ENCODE measurements around the gene RER1.
"Not testable (repeated sequence)": the region's sequence is repeated elsewhere in the genome, so short reads cannot be mapped to it uniquely, and the experiment has no call there.

The RER1 gene

DNA sequence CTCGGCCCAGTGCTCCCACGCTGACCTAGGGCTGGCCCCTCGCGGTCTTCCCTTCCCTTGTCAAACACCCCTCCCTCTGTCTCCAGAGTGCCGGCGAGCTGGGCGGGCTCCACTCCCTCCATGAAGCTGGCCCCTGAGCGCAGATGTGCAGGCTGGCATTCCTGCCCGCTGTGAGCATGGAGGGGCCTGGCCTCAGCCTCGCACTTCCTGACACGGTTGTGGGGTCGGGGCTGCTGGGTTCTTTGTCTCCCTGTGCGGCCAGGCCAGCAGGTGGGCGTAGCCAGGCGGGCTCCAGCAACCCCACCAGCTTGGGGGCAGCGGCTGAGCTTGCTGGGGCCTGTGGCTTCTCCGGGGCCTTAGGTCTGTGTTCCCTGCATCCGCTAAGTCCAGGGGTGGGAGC is 34.9 kb downstream of the RER1 start:
- DNase-seq (ENCODE audit: low read depth in 2 of 2, low spot score in 1 of 2): no peak

DNA sequence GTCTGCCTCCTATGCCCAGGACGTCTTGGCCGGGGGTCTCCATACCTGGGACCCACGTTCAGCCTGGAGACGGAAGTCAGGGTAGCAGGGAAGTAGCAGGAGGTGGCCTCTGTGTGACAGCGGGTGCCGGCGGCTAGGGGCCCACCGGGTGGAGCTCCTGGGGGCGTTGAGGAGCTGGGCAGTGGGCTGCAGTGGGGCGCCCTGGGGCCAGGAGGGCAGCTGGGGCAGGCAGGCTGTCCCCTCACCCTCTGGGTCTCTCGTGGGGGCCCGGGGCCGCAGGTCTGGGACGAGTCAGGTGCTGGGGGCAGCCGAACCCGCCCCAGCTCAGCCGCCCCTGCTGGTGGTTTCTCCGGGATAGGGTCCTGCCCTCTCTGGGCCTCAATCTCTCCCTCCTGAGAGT is 35.4 kb downstream of the RER1 start:
- no peak for DNase-seq (ENCODE audit: low read depth in 2 of 2, low spot score in 1 of 2)

DNA sequence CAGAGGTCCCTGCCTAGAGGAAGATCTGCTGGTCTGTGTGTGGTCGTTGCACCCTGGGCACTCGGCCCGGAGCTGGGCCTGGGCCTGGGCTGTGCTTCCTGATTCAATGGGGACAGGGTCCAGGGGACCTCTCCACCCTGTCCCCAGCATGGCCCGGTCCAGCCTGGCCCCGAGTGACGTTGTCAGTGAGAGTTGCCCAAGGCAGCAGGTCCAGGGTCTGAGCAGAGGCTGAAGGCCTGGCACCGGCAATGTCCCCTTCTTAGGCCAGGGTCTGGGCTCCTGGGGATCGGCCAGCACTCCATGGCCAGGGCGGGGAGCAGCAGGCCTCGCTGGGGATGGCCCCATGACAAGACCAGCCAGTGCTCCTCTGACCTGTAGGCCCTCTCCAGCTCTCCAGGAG is 36.3 kb downstream of the RER1 start:
- DNase-seq (ENCODE audit: low read depth in 2 of 2, low spot score in 1 of 2): no peak

DNA sequence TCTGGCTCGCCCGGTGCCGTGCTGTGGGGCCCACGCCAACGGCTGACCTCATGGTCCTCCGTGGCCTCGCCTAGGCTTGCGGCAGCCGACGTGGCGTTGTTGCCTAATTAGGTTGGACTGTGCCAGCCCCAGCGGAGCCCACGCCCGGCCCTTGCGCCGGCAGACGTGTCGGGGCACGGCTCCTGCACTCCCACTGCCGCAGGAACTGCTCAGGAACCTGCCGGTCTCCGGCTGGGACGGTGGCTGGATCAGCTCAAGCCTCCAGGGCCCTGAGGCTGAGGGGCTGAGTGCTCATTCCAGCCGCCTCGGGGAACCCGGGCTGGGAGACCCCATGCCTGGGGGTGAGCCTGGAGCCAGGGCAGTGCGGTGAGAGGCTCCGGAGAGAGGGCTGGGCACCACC is 36.8 kb downstream of the RER1 start:
- DNase-seq (ENCODE audit: low read depth in 2 of 2, low spot score in 1 of 2): no peak

DNA sequence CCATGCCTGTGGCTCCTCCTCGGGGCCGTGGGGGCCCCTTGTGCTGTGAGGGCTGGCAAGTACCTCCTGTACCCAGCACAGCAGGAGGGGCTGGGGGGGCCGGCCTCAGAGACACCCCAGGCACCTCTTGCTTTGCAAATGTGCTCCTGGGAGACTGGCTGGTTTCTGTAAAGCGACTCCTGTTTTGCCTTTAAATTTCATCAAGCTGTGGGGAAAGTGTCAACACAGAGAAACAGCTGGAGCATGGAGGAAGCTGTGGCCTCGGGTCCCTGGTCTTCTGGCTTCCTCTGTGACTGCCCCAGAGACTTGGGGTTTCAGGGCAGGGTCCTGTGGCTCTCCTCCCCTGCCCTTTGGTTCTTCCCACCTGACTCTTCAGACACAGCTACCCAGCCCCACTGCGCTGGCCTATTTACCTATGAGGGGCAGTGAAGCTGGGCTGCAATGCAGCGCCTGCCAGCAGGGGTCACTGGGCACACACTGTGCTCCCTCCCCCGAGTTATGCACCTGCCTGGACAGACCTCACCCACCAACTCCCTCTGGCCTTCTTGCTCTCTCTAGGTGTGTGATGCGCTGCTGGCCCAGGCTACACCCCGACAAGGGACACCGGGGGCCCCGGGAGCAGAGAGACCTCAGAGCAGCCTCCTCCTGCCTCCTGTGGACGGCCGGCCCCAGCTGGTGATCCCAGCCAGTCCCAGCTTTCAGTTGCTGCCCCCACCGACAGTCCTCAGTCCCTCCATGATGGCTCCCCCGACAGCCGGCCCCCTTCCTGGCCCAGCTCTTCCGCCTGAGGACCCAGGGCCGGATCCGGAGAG is 38.3 kb downstream of the RER1 start:
- DNase-seq (ENCODE audit: low read depth in 2 of 2, low spot score in 1 of 2): no peak

DNA sequence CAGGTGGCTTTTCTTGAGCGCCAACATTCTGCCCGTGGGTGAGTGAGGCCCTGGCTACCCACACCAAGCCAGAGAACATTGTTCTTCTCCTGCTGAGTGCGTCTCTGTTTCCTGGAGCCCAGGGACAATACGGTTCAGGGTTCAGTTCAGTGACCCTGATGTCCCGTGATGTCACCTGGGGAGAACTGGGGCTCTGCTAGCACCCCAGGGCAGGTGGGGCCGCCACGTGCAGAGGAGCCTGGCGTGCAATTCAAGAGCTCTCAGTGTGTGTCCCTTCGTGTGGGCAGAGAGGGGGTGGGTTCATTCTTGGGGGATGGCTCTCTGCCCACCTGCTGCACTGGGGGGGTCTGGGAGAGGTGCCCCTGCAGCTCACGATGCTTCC is 38.9 kb downstream of the RER1 start:
- DNase-seq (ENCODE audit: low read depth in 2 of 2, low spot score in 1 of 2): no peak

DNA sequence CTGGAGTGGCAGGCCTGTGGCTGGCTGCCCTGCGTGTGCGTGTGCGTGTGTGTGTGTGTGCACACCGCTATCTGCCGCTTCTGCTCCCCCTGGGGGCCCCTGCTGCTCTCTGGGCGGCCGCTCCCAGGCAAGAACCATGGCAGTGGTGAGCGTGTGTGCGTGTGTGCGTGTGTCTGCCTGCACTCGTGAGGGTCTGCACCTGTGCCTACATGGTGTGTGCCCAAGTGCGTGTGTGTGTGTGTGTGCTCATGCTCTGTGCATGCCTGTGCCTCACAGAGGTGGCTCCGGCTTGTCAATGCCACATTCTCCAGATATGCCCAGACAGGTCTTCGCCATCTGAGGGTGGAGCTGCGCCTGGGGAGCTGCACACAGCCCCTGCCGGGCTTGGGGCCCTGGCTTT is 39.5 kb downstream of the RER1 start:
- DNase-seq (ENCODE audit: low read depth in 2 of 2, low spot score in 1 of 2): no peak

DNA sequence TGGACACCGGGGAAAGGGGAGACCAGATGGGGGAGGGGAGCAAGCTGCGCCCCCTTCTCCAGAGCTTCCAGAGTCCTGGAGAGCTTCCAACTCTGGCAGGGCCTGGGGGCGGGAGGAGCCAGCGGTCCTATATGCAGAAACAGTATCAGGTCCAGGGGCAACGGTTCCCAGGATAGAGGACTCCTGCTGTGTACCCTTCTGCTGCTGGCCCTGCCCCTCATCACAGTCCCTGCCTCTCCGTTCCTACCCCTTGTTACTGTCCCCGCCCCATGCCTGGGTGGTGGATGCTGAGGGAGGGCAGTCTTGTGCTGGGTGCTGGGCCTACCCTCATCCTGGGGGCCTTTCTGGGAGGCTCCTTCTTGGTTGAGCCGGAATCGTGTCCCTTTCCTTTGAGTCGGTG is 39.9 kb downstream of the RER1 start:
- DNase-seq (ENCODE audit: low read depth in 2 of 2, low spot score in 1 of 2): no peak

DNA sequence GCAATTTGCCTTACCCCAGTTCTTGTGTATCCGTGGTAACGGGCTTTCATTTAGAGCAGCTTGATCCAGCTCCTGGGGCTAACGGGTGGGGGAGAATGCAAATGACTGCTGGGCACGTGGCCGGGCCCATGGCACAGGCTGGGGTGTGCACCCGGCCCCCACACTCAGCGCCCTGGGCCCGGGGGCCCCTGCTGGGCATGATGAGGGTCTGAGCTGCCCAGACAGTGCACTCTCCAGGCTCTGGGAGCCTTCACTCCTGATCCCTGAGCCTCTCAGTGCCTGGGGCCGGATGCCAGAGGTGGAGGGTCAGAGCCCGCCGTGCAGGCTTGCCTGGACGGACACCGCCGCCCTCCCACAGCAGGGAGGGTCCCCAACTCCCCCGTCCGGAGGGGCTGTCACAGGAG is 40.8 kb downstream of the RER1 start:
- no peak for DNase-seq (ENCODE audit: low read depth in 2 of 2, low spot score in 1 of 2)

DNA sequence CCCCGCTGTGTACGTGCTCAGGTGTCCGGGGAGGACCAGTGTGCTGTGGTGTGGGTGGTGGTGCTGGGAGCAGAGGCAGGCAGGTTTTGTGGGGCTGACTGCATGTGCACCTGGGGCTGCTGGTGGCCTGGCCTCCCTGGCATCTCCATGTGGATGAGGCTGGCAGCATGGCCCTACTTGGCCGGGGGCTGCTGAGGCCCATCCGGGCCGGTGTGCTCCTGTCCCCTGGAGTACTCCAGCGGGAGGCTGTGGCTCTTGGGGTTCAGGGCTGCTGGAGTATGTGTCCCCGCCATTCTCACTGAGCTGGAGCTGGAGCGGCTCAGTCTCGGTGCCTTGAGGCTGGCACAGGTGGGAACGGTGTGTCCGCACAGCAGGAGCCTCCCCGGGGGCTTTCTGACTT is 41.6 kb downstream of the RER1 start:
- DNase-seq (ENCODE audit: low read depth in 2 of 2, low spot score in 1 of 2): no peak

DNA sequence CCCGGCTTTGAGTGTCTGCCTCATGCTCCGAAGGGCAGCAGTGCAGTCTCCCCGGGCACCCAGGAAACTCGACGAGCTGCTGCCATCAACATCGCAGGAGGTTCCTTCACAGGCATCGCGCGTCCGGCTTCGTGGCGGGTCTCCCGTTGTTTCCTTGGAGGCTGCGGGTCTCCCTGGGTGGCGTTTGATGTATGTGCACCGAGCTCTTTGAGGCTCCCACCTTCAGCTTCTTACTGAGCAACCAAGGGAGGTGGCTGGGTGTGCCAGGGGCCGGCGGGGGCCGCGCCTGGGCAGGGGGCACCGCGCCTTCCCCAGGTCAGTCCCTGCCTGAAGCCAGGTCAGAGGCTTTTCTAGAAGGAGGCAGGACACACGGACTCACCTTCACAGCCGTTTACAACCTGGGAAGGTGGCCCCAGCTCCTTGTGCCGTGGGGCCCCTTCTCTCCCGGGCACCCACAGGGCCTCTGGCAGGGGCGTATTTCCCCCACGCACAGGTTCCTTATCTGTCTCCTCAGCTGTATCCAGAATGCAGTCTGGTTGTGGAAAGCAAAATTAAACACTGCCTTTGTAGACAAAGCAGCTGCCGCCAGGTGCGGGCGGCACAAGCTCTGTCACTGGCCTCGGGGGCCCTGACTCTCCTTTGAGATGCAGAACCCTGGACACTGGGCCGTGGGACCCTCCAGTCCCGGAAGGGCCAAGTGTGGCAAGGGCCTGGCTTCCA is 42.5 kb downstream of the RER1 start:
- no peak for DNase-seq (ENCODE audit: low read depth in 2 of 2, low spot score in 1 of 2)

DNA sequence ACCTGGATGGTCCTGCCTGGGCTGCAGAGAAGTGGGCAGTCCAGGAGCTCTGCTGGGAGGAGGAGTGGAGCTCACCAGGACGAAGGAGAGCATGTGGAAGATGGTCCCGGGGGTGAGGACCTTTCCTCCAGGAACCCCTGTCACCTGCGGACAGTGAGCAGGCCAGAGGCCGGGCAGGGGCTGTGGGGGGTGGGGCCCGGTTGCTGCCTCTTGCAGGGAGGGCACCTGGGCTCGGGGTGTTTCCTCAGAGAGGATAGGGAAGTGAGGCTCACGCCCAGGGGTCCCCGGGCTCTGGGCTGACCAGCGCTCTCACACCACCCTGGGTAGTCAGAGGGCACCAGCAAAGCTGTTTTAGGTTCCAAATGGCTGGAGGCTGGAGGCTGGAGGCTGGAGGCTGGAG is 43.5 kb downstream of the RER1 start:
- DNase-seq (ENCODE audit: low read depth in 2 of 2, low spot score in 1 of 2): no peak

DNA sequence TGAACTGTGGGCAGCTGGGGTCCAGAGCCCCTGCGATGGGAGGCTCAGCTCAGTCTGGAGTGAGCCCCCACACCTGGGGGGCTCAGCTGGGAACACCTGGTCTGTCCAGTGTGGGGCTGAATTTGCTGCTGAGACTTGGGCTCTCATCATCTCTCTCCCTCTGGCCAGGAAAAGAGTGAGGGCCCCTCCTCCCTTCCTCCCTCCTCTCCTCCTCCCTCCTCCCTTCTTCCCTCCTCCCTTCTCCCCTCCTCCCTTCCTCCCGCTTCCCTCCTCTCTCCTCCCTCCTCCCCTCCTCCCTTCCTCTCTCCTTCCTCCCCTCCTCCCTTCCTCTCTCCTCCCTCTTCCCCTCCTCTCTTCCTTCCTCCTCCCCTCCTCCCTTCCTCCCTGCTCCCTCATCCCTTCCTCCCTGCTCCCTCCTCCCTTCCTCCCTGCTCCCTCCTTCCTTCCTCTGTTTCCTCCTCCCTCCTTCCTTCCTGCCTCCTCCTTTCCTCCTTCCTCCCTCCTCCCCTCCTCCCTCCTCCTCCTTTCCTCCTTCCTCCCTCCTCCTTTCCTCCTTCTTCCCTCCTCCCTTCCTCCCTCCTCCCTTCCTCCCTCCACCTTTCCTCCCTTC is 44.2 kb downstream of the RER1 start:
- no peak for DNase-seq (ENCODE audit: low read depth in 2 of 2, low spot score in 1 of 2)

DNA sequence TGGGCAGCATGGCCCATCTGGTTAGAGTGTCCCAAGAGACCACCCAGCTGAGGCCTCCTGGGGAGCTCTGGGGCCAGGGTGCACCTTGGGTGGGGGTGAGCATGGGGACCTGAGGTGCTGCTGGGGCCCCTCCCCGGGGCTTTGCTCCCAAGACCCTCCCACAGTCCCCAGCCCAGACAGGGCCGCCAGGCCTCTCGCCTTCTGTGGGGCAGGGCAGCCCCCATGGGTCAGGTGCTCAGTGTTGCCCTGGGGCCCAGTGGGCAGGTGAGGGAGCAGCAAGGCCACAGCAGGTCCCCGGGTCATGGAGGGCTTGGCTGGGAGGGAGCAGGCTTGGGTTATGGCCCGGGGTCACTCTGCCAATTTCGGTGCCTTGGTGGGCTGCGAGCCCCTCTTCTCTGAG is 45.2 kb downstream of the RER1 start:
- DNase-seq (ENCODE audit: low read depth in 2 of 2, low spot score in 1 of 2): no peak

DNA sequence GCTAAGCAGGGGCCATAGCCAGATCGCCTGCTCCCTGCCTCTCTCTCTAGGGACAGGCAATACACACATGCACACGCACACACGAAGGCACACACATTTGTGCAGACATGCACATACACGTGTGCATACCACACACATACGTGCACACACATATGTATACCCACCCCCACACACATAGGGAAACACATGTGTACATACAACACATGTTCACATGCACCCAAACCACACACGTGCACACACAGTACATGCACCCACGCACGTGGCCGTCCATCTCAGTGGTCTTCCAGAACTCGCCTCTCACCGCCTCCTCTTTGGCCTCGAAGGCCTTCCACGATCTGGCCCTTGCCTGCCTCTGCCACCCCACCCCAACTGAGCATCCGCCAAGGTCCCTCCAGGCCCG is 46.0 kb downstream of the RER1 start:
- DNase-seq (ENCODE audit: low read depth in 2 of 2, low spot score in 1 of 2): no peak

DNA sequence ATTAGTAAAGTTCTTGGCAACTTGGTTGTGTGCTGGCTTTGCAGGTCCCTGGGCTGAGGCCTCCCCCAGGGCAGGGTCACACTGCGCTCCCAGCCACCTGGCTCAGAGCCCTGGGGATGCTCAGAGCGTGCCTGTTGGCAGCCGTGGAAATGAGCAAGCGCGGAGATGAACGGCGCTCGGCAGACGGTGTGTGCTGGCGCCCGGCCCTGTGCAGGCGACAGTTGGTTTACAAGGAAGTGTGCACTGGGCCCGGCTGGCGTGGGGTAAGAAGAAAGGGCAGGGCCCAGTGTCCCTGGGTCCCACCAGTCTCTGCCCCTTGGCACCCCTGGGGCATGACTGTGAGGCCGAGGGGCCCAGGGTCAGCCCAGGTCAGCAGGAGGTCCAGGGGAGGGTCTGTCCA is 46.4 kb downstream of the RER1 start:
- no peak for DNase-seq (ENCODE audit: low read depth in 2 of 2, low spot score in 1 of 2)

DNA sequence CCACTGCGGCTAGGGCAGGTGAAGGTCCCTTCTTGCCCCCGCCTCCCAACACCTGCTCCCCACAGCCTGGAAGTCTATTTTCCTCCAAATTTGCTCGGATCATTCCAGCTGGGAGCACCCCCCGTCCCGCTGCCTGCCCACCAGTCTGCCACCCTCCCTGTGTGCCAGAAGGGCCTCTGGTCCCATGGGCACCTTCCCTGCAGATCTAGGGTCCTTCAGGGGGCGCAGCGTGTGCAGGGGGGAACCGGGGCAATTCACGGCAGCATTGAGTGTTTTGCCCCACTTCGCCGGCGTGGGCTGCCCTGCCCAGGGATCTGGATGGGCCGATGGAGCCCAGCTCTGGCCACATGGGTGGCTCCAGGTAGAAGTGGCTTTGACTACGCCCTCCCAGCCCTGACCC is 47.0 kb downstream of the RER1 start:
- no peak for DNase-seq (ENCODE audit: low read depth in 2 of 2, low spot score in 1 of 2)

DNA sequence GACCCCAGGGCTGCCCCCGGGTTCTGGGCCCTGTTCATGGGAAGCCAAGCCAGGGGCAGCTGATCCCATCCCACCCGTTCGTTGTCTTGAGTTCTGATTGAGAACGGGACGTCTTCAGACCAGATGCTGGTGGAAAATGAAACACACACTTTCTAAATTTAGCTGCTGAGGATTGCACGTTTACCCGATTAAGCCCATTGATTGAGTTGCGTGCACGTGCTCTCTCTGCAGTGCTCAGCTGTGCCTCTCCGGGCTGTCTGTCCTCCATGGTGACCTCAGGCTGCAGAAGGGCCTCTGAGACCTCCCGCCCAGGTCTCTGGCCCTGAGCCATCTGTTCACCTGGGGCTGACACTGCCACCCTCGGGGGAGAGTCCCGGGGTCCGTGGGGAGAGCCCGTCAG is 47.7 kb downstream of the RER1 start:
- DNase-seq (ENCODE audit: low read depth in 2 of 2, low spot score in 1 of 2): no peak

DNA sequence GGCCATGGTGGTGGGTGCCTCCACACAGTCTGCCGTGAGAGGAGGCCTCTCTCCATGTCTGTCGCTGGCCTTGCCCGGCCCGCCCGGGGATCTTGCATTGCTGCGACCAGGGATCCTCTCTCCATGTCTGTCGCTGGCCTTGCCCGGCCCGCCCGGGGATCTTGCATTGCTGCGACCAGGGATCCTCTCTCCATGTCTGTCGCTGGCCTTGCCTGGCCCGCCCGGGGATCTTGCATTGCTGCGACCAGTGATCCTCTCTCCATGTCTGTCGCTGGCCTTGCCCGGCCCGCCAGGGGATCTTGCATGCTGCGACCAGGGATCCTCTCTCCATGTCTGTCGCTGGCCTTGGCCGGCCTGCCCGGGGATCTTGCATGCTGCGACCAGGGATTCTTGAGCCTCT is 48.7 kb downstream of the RER1 start:
- not testable (repeated sequence) for DNase-seq (ENCODE audit: low read depth in 2 of 2, low spot score in 1 of 2)

DNA sequence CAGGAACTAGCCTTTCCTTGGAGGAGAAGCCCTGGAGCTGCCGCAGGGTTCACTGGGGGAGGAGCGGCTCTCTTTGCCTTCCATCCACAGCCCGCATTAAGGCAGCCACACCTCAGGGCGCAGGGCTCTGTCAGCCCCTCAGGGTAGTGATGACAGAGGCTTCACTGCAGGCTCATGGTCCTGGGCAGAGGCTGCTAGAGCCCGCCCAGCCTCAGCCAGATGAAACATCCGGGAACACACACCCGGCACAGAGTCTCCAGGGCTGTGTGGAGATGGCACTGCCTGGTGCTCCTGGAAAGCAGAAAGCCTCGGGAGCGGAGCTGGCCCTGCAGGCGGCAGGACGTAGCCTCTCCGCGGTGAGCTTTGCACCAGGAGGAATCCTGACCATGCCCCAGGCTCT is 50.1 kb downstream of the RER1 start:
- DNase-seq (ENCODE audit: low read depth in 2 of 2, low spot score in 1 of 2): no peak

DNA sequence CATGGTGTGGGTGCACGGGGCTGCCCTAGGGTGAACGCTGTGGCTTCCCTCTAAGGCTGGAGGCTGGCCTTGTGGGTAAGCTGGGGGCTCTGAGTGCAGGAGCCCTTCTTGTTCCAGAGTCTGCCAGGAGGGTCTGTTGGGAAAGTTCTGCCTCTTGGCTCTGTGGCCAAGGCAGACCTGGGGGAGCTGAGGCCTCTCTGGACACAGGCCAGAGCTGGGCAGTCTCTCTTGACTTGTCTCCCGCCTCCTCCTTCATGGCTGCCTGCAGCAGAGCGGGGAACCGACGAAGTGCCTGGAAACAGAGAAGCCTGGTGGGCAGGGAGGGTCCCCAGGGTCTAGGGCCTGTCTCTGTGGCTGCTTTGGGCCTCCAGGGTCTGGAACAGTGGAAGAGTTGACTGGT is 51.0 kb downstream of the RER1 start:
- no peak for DNase-seq (ENCODE audit: low read depth in 2 of 2, low spot score in 1 of 2)

DNA sequence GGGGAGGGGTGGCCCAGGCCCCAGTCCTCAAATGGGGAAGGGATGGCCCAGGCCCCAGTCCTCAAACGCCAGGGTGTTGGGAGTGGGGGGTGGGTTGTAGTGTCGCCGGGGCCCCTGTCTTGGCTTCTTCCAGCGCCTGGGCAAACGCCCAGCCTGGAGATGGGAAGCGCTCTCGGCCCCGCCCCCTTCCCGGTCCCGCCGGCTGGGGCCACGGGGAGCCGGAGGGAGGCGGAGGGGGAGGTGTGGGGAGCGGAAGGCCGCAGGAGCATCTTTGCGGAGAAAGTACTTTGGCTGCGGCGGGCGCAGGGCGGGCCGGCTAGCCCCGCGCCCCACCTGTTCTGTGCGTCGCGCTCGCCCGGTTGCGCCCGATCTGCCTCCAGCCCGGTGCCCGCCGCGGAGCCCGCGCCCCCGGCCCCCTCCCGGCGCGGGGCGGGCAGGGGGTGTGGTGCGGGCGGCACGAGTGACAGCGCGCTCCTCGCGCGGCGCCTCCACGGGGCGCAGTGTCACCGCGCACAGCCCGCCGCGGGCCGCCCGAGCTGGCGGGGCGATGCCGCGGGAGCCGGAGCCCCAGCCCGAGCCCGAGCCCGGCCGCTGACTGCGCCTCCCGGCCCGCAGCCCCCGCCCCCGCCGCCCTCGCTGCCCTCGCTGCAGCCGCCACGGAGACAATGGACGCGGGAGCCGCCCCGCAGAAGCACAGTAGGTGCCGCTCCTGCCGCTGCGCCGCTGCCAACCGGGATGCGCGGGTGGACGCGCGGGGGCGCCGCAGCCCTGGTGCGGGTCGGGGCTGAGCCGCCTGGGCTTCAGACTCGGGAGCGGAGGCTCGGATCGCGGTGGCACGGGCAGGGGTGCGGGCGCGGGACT is 51.9 kb downstream of the RER1 start:
- no peak for DNase-seq (ENCODE audit: low read depth in 2 of 2, low spot score in 1 of 2)
